HG03439 (cell line): ENCODE data around the gene PPP1R12B.
"Not testable (repeated sequence)": the region's sequence is repeated elsewhere in the genome, so short reads cannot be mapped to it uniquely, and the experiment has no call there.

Experiments
- ATAC-seq: cut with Tn5 transposase; IDR thresholded peaks from one replicate; pipeline ENCODE4 v1.9.1; 2021; ENCODE audit warnings: mild to moderate bottlenecking, moderate library complexity; ENCODE audit not compliant: unreplicated experiment

PPP1R12B gene

DNA sequence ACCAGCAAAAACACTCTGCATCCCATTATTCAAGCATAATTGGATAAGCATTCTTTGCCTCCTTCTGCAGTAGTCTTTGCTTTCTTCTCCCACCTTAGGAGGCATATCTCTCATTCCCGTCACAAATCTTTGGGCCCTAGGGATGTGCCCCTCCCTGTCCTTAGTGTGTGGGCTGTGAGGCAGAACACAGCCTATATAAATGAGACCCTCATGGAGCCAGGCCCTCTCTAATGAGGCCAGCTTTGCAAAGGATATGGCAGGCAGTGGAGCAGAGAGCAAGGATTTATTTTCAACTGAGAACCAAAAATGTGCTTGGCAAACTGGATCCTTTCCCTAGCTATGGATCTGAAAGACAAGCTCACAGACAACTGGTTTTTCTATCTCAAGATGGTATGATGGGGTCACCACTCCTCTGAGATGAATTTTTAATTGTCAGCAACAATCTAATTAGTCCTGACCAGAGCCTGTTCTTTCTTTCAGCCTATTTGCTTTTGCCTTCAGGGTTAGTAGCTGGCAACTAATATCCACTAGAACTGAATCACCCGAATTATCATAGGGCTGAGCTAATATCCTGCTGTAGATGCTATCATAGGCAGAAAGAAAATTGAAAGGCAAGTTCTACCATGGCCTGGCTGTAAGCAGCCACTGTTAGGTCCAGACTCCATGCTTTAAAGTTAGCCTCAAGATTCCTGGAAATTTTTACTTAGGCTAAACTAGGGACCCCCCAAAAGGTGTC lies 227.6 kb downstream of the PPP1R12B start:
- no peak for ATAC-seq

GRCh38 chr1:202576816-202577215 lies 228.3 kb downstream of the PPP1R12B start:
- no peak for ATAC-seq

DNA sequence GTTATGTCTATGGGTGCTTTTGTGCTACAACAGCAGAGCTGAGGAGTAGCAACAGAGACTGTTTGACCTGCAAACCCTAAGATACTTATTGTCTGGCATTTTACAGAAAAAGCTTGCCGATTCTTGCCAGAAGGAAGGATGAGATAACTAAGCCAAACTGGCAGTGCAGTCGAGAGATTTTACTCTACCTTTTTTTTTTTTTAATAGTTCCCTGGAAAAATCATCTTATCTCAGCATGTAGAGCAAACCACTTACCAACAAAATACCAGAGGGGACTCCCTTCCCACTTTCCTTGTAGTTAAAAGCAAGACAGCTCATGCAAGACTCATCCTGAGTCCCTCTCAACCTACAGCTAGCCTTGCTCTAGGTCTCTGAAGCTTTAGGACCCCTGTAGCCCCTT lies 228.9 kb downstream of the PPP1R12B start:
- no peak for ATAC-seq

GRCh38 chr1:202578001-202578504 lies 229.6 kb downstream of the PPP1R12B start:
- ATAC-seq, result no peak

GRCh38 chr1:202578565-202578964 lies 230.1 kb downstream of the PPP1R12B start:
- no peak for ATAC-seq

- no peak for ATAC-seq
Measured at GRCh38 chr1:202579806-202580205, 231.3 kb downstream of the PPP1R12B start.

- no peak for ATAC-seq
Measured at GRCh38 chr1:202580619-202581018, 232.1 kb downstream of the PPP1R12B start.

DNA sequence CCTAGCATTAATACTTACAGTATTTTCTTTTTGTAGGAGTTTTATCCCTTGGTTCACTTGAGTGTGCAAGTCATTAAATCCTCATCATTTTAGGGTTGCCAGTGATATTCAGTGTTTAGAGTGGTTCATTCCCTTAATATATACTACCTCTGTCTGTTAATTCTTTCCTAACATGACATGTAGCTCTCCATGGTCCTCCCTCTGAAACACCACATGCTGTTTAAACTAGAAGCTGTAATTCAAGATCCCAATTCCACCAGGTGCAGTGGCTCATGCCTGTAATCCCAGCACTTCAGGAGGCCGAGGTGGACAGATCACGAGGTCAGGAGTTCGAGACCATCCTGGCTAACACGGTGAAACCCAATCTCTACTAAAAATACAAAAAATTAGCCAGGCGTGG lies 233.9 kb downstream of the PPP1R12B start:
- not testable (repeated sequence) for ATAC-seq

- ATAC-seq, result no peak
Measured at GRCh38 chr1:202584707-202585589, 236.4 kb downstream of the PPP1R12B start.

DNA sequence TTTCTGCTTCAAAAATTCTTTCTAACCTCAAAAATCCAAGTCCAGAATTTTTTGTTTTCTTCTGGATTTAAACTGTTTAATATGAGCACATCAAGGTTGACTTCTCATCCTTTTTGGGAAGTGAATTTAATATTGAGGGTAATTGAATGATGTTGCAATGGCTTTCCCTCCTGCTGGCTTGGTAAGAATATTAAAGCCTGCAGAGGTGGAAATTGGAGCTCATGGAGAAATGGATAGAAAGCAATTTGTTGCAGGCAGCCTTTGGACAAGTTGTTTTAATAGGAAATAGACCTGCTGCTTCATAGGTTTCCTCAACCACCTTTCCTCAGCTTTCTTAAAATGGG lies 237.1 kb downstream of the PPP1R12B start:
- no peak for ATAC-seq

GRCh38 chr1:202586018-202586821 lies 237.7 kb downstream of the PPP1R12B start:
- no peak for ATAC-seq

DNA sequence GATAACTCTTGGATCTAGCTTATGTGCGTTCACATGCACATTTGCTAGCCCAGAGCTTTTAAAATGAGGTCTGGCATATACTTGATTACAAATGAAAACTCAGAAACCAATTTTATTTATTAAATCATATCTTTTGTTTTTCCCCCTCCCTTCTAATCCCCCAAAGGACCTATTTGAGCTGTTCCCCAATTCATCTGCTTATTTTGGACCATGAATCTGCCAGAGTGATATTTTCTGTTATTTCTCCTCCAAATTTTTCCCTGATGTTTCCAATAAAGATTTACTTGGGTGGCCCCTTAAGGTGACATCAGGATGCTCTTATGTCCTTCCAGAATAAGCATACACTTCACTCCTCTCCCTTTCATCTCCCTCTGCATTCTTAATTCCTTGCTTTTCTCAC lies 238.4 kb downstream of the PPP1R12B start:
- no peak for ATAC-seq

DNA sequence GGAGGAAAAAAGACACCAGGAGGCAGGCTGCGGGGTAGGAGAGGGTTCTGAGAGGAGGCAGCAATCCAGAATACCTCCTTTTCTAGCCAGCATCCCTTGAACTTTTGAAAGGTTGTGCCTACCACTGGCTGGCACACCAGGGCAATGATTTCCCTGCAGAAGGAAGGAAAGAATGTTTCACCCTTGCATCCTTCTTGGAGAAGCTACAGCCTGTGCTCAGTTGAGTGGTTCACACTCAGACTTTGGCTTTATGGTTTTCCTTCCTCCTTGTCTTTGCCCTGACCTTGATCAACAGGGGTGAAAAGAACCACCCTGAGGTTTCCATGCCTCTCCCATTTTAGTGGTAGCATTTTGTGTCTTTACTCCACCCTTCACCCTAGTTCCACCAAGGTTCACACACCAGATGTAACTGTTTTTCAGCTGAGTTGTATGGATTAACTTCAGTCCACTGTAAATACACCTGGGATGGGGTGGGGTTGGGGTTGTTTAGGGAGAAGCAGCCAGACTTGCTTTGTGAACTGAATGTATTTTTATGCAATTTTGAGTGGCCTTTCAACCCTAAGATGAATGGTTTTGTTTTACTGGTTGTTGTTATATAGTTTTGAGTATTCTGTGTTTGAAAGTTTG lies 239.5 kb downstream of the PPP1R12B start:
- ATAC-seq, result no peak

DNA sequence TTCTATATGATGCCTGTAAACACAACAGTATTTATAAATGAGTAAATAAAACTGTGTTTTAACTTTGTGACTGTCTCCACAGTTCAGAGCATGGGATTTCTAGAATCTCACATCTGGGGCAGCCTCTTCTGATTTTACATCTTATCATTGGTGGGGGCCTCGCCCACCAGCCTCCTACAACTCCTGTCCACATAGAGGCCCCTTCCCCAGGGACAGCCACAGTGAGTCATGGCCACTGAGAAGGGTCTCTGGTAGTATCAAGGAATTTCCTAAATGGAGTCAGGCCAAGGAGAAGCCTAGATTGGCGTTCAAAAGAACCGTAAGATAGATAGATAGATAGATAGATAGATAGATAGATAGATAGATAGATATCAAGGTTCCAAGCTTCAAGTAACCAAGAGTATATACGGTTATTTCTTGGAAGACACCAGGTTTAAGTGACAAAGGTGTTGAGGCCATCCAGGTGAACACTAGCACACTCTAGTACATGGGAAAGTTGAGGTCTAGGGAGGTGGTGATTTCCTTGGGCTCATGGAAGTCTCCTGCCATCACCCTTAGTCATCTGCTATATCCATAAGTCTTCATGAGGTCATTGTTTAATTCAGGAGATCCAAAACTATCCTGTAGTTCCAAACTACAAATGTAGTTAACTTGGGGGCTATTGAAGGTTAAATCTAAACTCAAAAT lies 240.1 kb downstream of the PPP1R12B start:
- ATAC-seq, result no peak

DNA sequence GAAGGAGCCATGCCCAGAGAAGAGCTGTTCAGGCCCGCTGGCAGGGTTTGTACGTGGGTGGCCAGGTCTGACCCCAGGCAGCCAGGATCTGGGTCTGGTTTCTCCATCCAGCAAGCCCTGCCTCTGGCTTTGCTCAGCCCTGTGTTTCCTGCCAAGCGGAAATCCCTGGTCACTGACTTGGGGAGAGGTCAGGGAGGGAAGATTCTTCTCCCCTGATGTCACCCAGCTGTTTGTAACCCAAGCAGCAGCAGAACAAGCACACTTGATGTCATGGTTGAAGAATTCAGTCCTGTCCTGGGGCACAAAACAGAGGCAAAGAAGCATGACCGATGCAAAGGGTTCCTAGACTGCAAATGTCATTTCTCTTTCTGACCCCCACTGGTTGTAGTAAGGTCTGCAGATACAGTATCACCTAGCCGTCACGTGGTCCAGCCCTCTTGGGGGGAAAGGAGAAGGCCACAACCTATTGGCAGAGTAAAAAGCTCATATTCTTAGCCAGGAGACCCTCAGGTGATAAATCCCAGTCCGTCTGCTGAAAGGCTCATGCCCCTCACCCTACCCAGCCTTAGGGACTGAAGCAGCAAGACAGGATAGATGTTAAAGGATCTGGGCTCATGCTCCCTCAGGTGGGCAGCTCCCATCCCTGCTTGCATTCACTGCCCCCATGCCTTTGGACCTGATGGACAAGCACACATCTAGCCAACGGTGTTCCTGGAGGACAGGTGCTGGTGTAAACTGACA lies 240.9 kb downstream of the PPP1R12B start:
- no peak for ATAC-seq

DNA sequence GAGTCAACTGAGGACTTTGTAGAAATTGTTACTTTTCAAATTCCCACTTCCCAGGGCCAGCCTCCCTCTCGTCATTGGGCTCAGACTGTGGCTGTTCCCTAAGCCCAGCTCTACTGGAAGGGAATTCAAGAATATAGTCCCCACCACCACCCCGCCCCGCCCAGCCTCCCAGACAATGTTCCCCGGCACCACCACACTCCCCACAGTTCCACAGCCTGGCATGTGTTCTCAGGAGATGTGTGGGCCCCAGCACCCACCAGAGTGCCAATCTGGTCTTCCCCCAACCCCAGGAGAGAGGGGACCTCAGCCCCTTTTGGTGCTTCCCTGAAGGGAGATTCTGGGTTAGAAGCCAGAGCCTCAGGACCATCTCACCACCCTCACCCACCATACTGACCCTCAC lies 241.6 kb downstream of the PPP1R12B start:
- no peak for ATAC-seq

GRCh38 chr1:202590975-202591411 lies 242.5 kb downstream of the PPP1R12B start:
- ATAC-seq, result no peak

DNA sequence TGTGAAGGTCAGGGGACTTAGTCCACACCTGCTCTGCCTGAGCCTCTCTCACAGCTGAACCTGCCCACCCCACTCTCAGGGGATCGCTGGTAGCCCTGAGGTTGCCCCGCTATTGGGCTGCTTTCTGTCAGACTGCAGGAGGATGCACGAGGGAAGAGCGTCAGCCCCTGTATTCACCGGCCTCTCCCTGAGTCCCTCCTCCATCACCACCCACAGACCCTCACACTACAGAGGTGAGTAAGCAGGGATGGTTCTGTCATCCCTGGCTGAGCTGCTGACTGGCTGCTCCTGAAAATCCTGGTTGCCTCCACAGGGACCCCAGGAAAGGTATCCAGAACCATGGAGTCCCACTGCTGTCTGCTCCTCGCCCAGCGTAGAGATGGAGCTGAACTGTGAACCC lies 243.0 kb downstream of the PPP1R12B start:
- ATAC-seq, result no peak

DNA sequence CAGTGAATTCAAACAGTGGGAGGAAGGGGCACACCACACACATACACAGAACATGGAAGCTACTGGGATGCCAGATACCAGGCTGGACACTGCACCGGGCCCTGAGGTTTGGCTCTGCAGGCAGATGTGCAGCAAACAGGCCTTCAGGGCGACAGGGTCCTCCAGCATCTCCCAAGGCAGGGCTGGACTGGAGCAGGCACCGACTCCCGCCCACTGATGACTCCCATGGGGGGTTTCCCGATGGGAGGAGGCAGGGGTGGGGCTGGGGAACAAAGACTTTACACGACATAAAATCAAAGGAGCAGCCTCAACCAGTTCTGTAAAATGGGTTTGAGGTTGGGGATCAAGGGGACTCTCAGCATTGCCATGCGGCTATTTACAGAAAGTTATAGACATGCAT lies 243.6 kb downstream of the PPP1R12B start:
- no peak for ATAC-seq
